K562 (cell line): Measurements from ENCODE around the gene GABPB2. TPM values are rescaled to one million over a fixed set of nuclear protein-coding genes. Genes with fewer than 3 reads are reported as not detected.

Source experiments
- ATAC-seq: fragments of 200-7000 bp; cut with Tn5 transposase; 3 replicates; pipeline ENCODE4 v1.9.1; 2020; ENCODE audit warnings: moderate library complexity
- BruUV-seq: library from RNA; stranded (reverse); fragments of 400-500 nt; replicated peaks from 2 replicates; lab custom pipeline; 2021; lab: Mats Ljungman, UMichigan
- CTCF ChIA-PET: fragments of 300-600 bp; formaldehyde crosslinking; extraction: SDS; loops from one replicate; lab custom pipeline; 2021; ENCODE audit warnings: low intra/inter-chr PET ratio; lab: Yijun Ruan, JAX
- POLR2A ChIA-PET: fragments of 300-600, 350-650 bp; sonication (Branson Sonifier 250); formaldehyde crosslinking; extraction: SDS; loops from one replicate; lab custom pipeline; 2021; ENCODE audit warnings: antibody characterized with exemption, inconsistent platforms; lab: Yijun Ruan, JAX
- DNase-seq, 4 experiments: peaks; one replicate each; pipeline versions ENCODE4 v3.0.0 to v3.0.0-alpha.2; 2011 to 2018; ENCODE audit warnings: low spot score in 3 of 4, mixed read lengths in 3 of 4; ENCODE audit errors: extremely low read depth in 1 of 4
- FAIRE-seq: peaks from 2 replicates; lab custom pipeline; 2011; peaks lifted over from hg19 to GRCh38; lab: Jason Lieb, UNC
- H2AFZ ChIP-seq: 2 replicates; pipeline ENCODE4 v1.6.0; 2011; ENCODE audit warnings: low read depth, low read length, control low read depth, inconsistent platforms
- H3K27ac ChIP-seq: fragments of 200-600 bp; 3 replicates; pipeline ENCODE4 v1.8.0; 2011; ENCODE audit warnings: low read depth, mild to moderate bottlenecking, control low read depth, inconsistent platforms, low read length, moderate library complexity, mixed read lengths; ENCODE audit errors: extremely low read depth
- H3K27me3 ChIP-seq, 2 experiments: fragments of 300-600 bp in 1 of 2; 2 replicates in 1 of 2; 3 replicates in 1 of 2; pipeline versions ENCODE4 v1.6.0 to v1.8.0; 2011; ENCODE audit warnings: inconsistent platforms in 2 of 2, low read length in 2 of 2, mild to moderate bottlenecking in 1 of 2, mixed read lengths in 1 of 2, moderate library complexity in 1 of 2; ENCODE audit not compliant: control insufficient read depth in 2 of 2, insufficient read depth in 2 of 2
- H3K36me3 ChIP-seq: fragments of 300-600 bp; 3 replicates; pipeline ENCODE4 v1.8.0; 2011; ENCODE audit warnings: mild to moderate bottlenecking, low read length, inconsistent platforms; ENCODE audit not compliant: control insufficient read depth, insufficient read depth
- H3K4me1 ChIP-seq, 2 experiments: fragments of 200-600 bp in 1 of 2; replicated peaks in 1 of 2; 2 replicates in 1 of 2; 3 replicates in 1 of 2; pipeline versions ENCODE4 v1.5.1 to v1.8.0; 2011; ENCODE audit warnings: inconsistent platforms in 2 of 2, low read length in 2 of 2, mild to moderate bottlenecking in 1 of 2, mixed read lengths in 1 of 2, moderate library complexity in 1 of 2; ENCODE audit not compliant: control insufficient read depth in 2 of 2, insufficient read depth in 2 of 2
- H3K4me2 ChIP-seq: 2 replicates; pipeline ENCODE4 v1.6.1; 2011; ENCODE audit warnings: low read length, control low read depth, inconsistent platforms, mixed read lengths; ENCODE audit not compliant: insufficient read depth
- H3K4me3 ChIP-seq: fragments of 200-600 bp; sonication (generic), shearing (Covaris generic); 2 replicates; pipeline ENCODE4 v1.5.1; 2016; ENCODE audit warnings: control low read depth, inconsistent platforms
- H3K79me2 ChIP-seq: fragments of 200-600 bp; 3 replicates; pipeline ENCODE4 v1.8.0; 2011; ENCODE audit warnings: low read length, inconsistent platforms; ENCODE audit not compliant: control insufficient read depth, insufficient read depth
- H3K9ac ChIP-seq, 2 experiments: 2 replicates each; pipeline versions ENCODE4 v1.6.0 to v1.6.1; 2011; ENCODE audit warnings: low read depth in 2 of 2, low read length in 2 of 2, control low read depth in 1 of 2, inconsistent platforms in 1 of 2, mild to moderate bottlenecking in 1 of 2, mixed read lengths in 1 of 2; ENCODE audit not compliant: insufficient read depth in 1 of 2
- H3K9me1 ChIP-seq: one replicate; pipeline ENCODE4 v1.6.0; 2011; ENCODE audit warnings: inconsistent platforms, mild to moderate bottlenecking, low read length, moderate library complexity; ENCODE audit not compliant: control insufficient read depth, insufficient read depth
- H3K9me3 ChIP-seq: replicated peaks from 2 replicates; pipeline ENCODE4 v1.5.1; 2011; ENCODE audit warnings: low read depth, low read length, inconsistent platforms; ENCODE audit not compliant: control insufficient read depth, insufficient read depth
- H4K20me1 ChIP-seq: replicated peaks from 2 replicates; pipeline ENCODE4 v1.6.1; 2011; ENCODE audit warnings: low read length, inconsistent platforms, mixed read lengths; ENCODE audit not compliant: control insufficient read depth, insufficient read depth
- EGR1 ChIP-seq: fragments of 450-650 bp; conservative IDR thresholded peaks from 2 replicates; pipeline ENCODE4 v1.6.1; 2017; ENCODE audit warnings: mild to moderate bottlenecking
- FOXJ2 ChIP-seq: fragments of 200-800 bp; sonication (Bioruptor generic); IDR thresholded peaks from 2 replicates; pipeline ENCODE4 v1.6.1; 2016; ENCODE audit warnings: missing genetic modification characterization, missing compliant biosample characterization
- MEF2A ChIP-seq: IDR thresholded peaks from 2 replicates; pipeline ENCODE4 v1.6.1; 2011; ENCODE audit warnings: low read depth, mild to moderate bottlenecking, low read length, moderate library complexity; ENCODE audit not compliant: control insufficient read depth
- RBFOX2 ChIP-seq: fragments of 200-400 bp; formaldehyde crosslinking; IDR thresholded peaks from 2 replicates; pipeline ENCODE4 v1.6.1; 2017; ENCODE audit warnings: low read depth, mild to moderate bottlenecking, low read length, moderate library complexity
- SP1 ChIP-seq: sonication (generic); formaldehyde crosslinking; IDR thresholded peaks from 2 replicates; pipeline ENCODE4 v1.8.1; 2022; ENCODE audit warnings: mild to moderate bottlenecking, missing genetic modification reagents
- SRSF3 ChIP-seq: fragments of 200-400 bp; formaldehyde crosslinking; IDR thresholded peaks from 2 replicates; pipeline ENCODE4 v1.6.1; 2016; ENCODE audit warnings: mild to moderate bottlenecking, low read length, moderate library complexity; ENCODE audit not compliant: insufficient read depth
- ZNF778 ChIP-seq: fragments of 450-650 bp; formaldehyde crosslinking; IDR thresholded peaks from 2 replicates; pipeline ENCODE4 v1.4.0; 2020; ENCODE audit warnings: mild to moderate bottlenecking, moderate library complexity
- WGBS: fragments of 100-300 bp; shearing (Covaris generic); methylation state at CpG from one replicate; pipeline ENCODE4 v1.1.6; 2016; ENCODE audit warnings: low coverage, mixed read lengths; ENCODE audit not compliant: insufficient coverage; ENCODE audit errors: missing lambda C conversion rate; 5-methylcytosine and 5-hydroxymethylcytosine counted together
- in situ Hi-C: fragments of 300-500 bp; cut with MboI; formaldehyde crosslinking; loops from 4 replicates; pipeline ENCODE4 v1.15.0; 2018; ENCODE audit warnings: inconsistent platforms, mixed read lengths
- intact Hi-C: fragments of 100-400 bp; cut with micrococcal nuclease; formaldehyde crosslinking; loops from 2 replicates; pipeline ENCODE4 v1.14.2; 2022
- polyA plus RNA-seq, 8 experiments: library from polyadenylated mRNA; depleted of rRNA in 4 of 8; stranded (reverse) in 5 of 8; unstranded in 3 of 8; fragments of >200 nt; fragmentation: Nextera tagmentation in 2 of 8; fragmentation: Illumina TruSeq in 1 of 8; extraction: Ambion mirVana in 2 of 8; extraction: Trizol in 1 of 8; gene quantifications; 2 replicates each; pipeline versions ENCODE4 v1.2.1 to v1.2.3, GENCODE V29; 2011 to 2014; ENCODE audit warnings: inconsistent platforms in 1 of 8, missing spikeins in 1 of 8
- total RNA-seq, 7 experiments: library from RNA; depleted of rRNA in 6 of 7; stranded (reverse); fragments of >200 nt in 6 of 7; fragmentation: Illumina TruSeq in 2 of 7; extraction: Trizol in 2 of 7; gene quantifications; 2 replicates each; pipeline versions ENCODE4 v1.2.1 to v1.2.3, GENCODE V29; 2011 to 2021; ENCODE audit warnings: low replicate concordance in 1 of 7
- TF ChIP-seq, protein P1 (sequence below): fragments of 250-450 bp; sonication (Bioruptor Pico); IDR thresholded peaks from 2 replicates; pipeline ENCODE4 v1.5.0; 2021
- TF ChIP-seq, protein P2 (sequence below), 2 experiments: fragments of 200-800 bp in 1 of 2; sonication (Bioruptor generic) in 1 of 2; sonication (generic) in 1 of 2; formaldehyde crosslinking in 1 of 2; IDR thresholded peaks in 1 of 2; conservative IDR thresholded peaks in 1 of 2; 2 replicates each; pipeline versions ENCODE4 v1.5.0 to v1.6.1; 2016 to 2020; ENCODE audit warnings: missing compliant biosample characterization in 1 of 2, missing genetic modification characterization in 1 of 2, missing genetic modification reagents in 1 of 2
- TF ChIP-seq, protein P3 (sequence below): fragments of 450-650 bp; IDR thresholded peaks from 2 replicates; pipeline ENCODE4 v1.6.1; 2016; ENCODE audit warnings: low read depth, mild to moderate bottlenecking, moderate library complexity
- TF ChIP-seq, protein P4 (sequence below): sonication (generic); formaldehyde crosslinking; IDR thresholded peaks from 2 replicates; pipeline ENCODE4 v1.8.1; 2023; ENCODE audit warnings: missing genetic modification reagents, mild to moderate bottlenecking, borderline replicate concordance

Gene GABPB2
- total and polyA plus RNA-seq, 9 of the 15 experiments (the other 6 are each of a cell fraction or from before 2014, with no cell fraction given) = 2.2 to 13.3 (median 6.1) TPM

DNA sequence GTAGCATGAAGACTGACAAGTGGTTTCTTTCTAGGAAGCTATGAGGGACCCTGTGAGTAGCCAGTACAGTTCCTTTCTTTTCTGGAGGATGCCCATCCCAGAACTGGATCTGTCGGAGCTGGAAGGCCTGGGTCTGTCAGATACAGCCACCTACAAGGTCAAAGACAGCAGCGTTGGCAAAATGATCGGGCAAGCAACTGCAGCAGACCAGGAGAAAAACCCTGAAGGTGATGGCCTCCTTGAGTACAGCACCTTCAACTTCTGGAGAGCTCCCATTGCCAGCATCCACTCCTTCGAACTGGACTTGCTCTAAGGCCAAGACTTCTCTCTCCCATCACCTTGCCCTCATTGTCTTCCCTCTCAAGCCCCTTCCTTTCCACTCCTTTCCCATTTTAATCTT lies 3.4 kb upstream of the GABPB2 start (continued):
- TF ChIP-seq ZNF778 (CRISPR knock-in tag) = no peak
- TF ChIP-seq SRSF3 = no peak
- TF ChIP-seq FOXJ2 (tag) = no peak
- TF ChIP-seq, protein P1, sequence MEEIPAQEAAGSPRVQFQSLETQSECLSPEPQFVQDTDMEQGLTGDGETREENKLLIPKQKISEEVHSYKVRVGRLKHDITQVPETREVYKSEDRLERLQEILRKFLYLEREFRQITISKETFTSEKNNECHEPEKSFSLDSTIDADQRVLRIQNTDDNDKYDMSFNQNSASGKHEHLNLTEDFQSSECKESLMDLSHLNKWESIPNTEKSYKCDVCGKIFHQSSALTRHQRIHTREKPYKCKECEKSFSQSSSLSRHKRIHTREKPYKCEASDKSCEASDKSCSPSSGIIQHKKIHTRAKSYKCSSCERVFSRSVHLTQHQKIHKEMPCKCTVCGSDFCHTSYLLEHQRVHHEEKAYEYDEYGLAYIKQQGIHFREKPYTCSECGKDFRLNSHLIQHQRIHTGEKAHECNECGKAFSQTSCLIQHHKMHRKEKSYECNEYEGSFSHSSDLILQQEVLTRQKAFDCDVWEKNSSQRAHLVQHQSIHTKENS (CRISPR knock-in tag) = no peak
- TF ChIP-seq RBFOX2 = no peak

DNA sequence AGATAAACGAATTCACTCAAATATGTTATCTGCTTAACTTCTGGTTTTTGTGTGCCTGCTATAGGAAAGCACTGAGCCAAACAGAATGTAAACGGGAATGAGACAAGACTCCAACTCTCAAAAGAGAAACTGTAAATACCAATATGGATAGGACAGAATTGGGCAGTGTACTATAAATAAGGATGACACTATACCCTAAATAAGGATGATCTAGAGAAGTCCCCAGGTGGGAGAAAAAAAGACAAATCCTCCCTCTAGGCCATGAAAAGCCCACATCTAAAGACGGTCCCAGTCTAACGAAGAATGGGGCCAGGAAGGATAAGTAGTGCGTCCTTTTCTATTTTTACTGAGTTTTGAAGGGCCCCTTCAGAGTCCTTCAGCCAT lies 1.5 kb upstream of the GABPB2 start:
- intact Hi-C loops (no loop called here), in situ Hi-C loops (no loop called here)
- H3K27me3 ChIP-seq = no peaks in the 10 kb centered on the region
- POLR2A ChIA-PET = interaction anchor here (1.0 to 2.0 kb wide), 4 partner anchors 9 to 12 kb away, joined by 4 to 7 read pairs (median 4); partner anchors contain the start of genes CDC42SE1 and MLLT11
- peak overlapping the region; percentile 40; the same call in 1 of the 2 replicates for H2AFZ ChIP-seq
- CTCF ChIA-PET = no interaction called here
- H3K4me3 ChIP-seq = peak overlapping the region; percentile 82; the same call in 1 of the 2 replicates
- ATAC-seq = peak; percentile 1; the same call in 1 of the 3 replicates
- H3K4me1 ChIP-seq = peaks cover 24 to 29% of the 10 kb centered on the region in 2 experiments
- H3K4me2 ChIP-seq = peak overlapping the region; percentile 97
- H3K79me2 ChIP-seq = peaks cover 36% of the 10 kb centered on the region
- BruUV-seq = no TSS peak
- no peaks in the 10 kb centered on the region for H4K20me1 ChIP-seq
- TF ChIP-seq, protein P2, sequence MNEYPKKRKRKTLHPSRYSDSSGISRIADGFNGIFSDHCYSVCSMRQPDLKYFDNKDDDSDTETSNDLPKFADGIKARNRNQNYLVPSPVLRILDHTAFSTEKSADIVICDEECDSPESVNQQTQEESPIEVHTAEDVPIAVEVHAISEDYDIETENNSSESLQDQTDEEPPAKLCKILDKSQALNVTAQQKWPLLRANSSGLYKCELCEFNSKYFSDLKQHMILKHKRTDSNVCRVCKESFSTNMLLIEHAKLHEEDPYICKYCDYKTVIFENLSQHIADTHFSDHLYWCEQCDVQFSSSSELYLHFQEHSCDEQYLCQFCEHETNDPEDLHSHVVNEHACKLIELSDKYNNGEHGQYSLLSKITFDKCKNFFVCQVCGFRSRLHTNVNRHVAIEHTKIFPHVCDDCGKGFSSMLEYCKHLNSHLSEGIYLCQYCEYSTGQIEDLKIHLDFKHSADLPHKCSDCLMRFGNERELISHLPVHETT (CRISPR knock-in tag; conservative IDR thresholded peaks at IDR 0.05 in 1 of 2, IDR thresholded peaks at IDR 0.05 in 1 of 2) = 0 out of 4 replicates have a peak, but pooled peaks of 1 of the 2 experiments have one; percentile 16
- TF ChIP-seq MEF2A (peak; percentile 58; the same call in 1 of the 2 replicates), SP1 (CRISPR knock-in tag) (no peak), EGR1 (0 out of 2 replicates have a peak, but pooled peaks have one; percentile 5)
- TF ChIP-seq, protein P3, sequence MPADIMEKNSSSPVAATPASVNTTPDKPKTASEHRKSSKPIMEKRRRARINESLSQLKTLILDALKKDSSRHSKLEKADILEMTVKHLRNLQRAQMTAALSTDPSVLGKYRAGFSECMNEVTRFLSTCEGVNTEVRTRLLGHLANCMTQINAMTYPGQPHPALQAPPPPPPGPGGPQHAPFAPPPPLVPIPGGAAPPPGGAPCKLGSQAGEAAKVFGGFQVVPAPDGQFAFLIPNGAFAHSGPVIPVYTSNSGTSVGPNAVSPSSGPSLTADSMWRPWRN = no peak
- TF ChIP-seq, protein P4, sequence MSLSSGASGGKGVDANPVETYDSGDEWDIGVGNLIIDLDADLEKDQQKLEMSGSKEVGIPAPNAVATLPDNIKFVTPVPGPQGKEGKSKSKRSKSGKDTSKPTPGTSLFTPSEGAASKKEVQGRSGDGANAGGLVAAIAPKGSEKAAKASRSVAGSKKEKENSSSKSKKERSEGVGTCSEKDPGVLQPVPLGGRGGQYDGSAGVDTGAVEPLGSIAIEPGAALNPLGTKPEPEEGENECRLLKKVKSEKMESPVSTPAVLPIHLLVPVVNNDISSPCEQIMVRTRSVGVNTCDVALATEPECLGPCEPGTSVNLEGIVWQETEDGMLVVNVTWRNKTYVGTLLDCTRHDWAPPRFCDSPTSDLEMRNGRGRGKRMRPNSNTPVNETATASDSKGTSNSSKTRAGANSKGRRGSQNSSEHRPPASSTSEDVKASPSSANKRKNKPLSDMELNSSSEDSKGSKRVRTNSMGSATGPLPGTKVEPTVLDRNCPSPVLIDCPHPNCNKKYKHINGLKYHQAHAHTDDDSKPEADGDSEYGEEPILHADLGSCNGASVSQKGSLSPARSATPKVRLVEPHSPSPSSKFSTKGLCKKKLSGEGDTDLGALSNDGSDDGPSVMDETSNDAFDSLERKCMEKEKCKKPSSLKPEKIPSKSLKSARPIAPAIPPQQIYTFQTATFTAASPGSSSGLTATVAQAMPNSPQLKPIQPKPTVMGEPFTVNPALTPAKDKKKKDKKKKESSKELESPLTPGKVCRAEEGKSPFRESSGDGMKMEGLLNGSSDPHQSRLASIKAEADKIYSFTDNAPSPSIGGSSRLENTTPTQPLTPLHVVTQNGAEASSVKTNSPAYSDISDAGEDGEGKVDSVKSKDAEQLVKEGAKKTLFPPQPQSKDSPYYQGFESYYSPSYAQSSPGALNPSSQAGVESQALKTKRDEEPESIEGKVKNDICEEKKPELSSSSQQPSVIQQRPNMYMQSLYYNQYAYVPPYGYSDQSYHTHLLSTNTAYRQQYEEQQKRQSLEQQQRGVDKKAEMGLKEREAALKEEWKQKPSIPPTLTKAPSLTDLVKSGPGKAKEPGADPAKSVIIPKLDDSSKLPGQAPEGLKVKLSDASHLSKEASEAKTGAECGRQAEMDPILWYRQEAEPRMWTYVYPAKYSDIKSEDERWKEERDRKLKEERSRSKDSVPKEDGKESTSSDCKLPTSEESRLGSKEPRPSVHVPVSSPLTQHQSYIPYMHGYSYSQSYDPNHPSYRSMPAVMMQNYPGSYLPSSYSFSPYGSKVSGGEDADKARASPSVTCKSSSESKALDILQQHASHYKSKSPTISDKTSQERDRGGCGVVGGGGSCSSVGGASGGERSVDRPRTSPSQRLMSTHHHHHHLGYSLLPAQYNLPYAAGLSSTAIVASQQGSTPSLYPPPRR (CRISPR knock-in tag) = 0 out of 2 replicates have a peak, but pooled peaks have one; percentile 40
- peaks cover 32% of the 10 kb centered on the region; the same call in 2 of the 3 replicates for H3K36me3 ChIP-seq
- no peaks in the 10 kb centered on the region for H3K9me3 ChIP-seq
- WGBS = 12% methylated on average over 5 of the region's 5 CpGs
- DNase-seq = no peak
- H3K9me1 ChIP-seq = no peaks in the 10 kb centered on the region
- peak overlapping the region; percentile 93 to 94; a peak in 3 of 4 replicates for H3K9ac ChIP-seq
- no peak for FAIRE-seq
- H3K27ac ChIP-seq = peak overlapping the region; percentile 98
